ENCODE data around the gene ODAPH.

ODAPH gene

DNA sequence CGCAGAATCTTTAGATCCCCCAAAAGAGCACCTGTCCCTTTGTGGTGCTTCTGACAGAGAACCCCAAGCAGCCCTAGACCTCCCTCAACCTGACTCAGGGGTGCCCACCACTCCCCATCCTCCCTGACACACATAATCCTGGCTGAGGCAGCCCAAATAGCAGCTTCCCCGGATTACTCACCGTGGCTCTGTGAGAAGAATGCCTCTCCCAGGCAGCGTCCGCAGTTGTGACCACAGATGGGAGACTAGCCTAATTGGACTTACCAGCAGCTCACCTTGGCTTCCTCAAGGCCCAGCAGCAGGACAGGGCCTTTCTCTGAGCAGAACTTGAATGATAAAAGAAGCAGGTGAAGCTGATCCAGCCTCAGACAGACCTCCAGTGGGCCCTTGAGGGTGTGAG, 10.3 kb upstream of the ODAPH start:
- no peak for DNase-seq

DNA sequence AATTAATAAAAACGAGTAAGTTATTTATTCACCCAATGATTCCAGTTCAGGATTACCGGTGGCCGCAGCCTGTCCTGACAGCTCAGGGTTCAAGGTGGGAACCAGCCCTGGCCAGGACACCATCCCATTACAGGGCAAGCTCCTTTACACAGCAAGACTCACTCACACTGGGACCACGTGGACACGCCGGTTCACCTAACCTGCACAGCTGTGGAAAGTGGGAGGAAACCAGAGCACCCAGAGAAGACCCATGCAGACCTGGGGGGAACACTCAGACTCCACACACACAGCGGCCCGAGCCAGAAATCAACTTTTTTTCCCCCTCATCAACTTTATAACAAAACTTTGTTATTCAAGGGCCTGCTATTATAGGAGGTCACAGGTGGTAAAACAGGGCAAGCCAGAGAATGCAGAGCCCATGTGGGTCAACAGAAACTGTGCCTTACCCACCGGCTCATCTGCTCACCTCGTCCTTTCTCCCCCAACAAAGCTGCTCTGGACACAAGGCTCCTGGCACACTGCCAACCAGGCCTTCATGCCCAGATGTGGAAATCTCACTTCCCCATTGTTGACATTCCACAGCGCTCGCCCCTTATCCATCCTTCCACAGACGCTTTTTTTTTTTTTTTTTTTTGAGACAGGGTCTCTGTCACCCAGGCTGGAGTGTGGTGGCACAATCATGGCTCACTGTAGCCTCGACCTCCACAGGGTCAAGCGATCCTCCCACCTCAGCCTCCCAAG, 8.0 kb upstream of the ODAPH start:
- DNase-seq, result no peak

DNA sequence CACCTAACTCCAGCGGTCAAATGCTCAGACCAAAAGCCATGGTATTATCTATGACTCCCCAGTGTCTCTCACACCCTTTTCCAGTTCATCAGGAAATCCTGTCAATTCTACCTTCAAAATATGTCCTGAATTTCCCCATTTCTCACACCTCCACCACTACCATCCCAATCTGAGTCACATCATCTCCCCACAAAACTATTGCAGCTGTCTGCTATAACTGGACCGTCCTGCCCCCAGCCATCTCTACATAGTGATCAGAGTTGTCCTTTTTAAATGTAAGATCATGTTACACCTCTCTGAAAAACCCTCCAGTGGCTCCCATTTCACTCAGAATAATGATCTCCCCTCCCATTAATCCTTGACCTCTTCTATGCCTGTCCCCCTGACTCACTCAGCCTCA, 6.8 kb upstream of the ODAPH start:
- DNase-seq, result no peak

- no peak for DNase-seq
Measured at GRCh38 chr4:75552452-75552851, 3.4 kb upstream of the ODAPH start.

- no peak for DNase-seq
Measured at GRCh38 chr4:75557696-75558095, 1.8 kb downstream of the ODAPH start.

DNA sequence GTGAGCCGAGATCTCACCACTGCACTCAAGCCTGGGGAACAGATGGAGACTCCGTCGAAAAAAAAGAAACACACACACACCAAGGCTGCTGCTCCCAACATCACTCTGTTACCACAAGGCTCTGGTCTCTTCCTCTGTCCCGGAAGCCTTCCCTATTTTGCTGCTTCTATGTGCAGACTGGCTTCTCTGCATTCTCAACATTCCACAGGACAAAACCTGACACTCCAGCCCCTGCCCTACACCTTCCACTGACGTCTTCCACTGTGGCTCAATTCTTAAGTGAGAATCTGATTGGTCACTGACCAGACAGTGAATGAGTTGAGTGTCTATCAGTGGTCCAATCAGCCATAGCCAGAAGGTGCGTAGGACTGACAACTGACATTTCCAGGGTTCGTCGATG, 5.9 kb downstream of the ODAPH start:
- DNase-seq, result no peak

GRCh38 chr4:75564023-75564422, 8.2 kb downstream of the ODAPH start:
- DNase-seq, result no peak

DNA sequence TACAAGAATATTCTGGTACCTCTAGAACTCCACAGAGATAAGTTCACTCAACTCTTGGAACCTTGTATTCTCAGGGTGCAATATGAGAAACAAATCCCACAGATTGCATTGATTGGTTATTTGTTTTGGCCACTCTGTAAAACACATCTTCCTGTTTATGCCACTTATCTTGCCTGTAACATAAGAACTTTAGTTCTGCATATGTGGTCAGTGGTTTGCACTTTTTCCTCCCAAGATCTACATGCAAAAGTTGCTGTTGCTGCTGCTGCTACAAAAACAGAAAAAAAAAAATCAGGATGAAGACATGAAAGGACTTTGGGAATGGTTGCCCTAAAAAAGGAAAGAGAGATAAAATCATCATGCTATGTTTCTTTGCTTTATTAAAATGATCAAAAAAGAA, 9.6 kb downstream of the ODAPH start:
- DNase-seq, result no peak

- DNase-seq, result no peak
Measured at GRCh38 chr4:75566911-75567310, 11.0 kb downstream of the ODAPH start.

GRCh38 chr4:75567725-75568124, 11.9 kb downstream of the ODAPH start:
- no peak for DNase-seq

DNA sequence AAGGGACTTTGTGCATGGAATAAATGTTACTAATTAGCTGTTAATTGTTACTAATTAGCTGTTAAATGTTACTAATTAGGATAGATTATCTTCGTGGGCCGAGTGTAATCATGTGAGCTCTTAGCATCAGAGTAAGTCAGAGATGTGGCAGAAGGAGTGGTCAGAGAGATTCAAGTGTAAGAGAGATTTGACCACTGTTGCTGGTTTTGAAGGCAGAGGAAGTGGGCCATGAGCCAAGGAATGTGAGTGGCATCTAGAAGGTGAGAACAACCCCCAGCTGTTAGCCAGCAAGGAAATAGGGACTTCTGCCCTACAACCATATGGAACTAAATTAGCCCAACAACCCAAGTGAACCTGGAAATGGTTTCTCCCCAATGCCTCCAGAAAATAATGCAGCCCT, 28.2 kb downstream of the ODAPH start:
- DNase-seq, result no peak

DNA sequence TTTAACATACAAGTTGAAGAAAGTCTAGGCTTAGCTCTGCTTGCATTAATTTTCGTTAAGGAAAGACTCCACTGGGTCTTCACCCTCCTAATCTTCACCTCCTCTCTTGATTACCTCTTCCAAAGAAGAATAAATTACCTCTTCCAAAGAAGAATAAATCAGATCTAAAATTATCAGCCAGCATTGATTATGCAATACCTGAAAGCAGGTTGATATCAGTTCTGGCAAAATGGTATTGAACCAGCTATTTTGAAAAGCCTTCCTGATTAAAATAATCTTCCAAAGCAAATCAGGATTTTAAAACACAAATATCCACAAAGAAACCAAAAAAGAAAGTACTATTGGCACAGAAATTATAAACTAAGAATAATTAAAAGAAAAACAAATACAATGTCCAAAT, 37.5 kb downstream of the ODAPH start:
- DNase-seq, result no peak

DNA sequence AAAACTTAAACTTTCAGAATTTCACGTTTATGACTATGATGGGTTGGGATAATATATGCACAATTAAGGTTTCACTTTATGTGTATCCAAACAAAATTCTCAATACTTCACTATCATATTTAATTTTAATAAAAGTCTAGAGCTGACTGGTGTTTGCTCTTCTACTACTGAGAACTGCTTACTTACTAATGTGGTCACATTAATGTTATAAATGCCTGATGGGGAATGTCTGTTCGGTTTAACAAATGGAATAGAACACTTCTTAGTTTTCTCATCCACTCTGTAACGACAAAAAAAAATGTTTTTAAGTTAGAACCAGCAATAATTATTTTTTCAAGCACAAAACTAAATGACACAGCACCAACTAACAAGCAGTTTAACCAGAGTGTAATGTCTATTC, 40.2 kb downstream of the ODAPH start:
- no peak for DNase-seq

DNA sequence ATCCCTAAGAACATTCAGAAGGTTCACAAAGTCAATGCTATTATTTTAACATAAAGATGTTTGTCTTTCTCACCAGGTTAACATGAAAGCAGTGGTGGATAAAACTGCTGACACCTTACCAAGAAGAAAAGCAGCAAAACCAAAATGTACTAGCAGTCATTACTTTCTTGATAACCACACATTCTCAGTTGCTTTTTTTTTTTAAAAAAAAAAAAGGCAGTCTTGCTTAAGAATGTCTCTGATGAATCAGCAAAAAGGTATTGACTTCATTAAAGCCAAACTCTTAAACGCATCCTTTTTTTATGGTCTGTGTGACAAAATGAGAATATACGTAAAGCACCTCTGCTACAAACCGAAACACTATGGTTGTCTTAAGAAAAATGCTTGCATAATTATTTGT, 42.5 kb downstream of the ODAPH start:
- DNase-seq, result no peak

DNA sequence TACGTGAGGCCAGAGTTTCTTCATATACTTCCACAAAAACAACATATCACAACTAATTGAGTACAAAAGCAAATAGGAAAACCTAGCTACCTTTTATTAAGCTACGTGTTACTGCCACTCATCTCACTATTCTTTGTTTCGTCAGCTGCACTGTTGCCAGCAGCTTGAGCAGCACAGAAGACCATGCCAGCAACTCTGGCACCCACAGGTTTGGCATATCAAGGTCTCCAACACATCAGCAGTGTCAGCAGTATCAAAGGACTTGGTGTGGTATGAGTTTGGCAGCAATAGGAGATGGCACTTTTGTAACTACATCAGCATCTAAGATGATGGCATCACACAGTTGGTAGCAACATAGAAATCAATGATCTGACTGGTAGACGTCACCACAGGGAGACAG, 43.8 kb downstream of the ODAPH start:
- no peak for DNase-seq

GRCh38 chr4:75605928-75606327, 50.1 kb downstream of the ODAPH start:
- DNase-seq, result no peak

- DNase-seq, result no peak
Measured at GRCh38 chr4:75612306-75612705, 56.4 kb downstream of the ODAPH start.

Data from activated effector memory CD4-positive, alpha-beta T cell treated with anti-CD3 and anti-CD28 coated beads, Interleukin-2, amount 50 U/mL, for 16 hours (primary cell).